ENCODE data around the gene GYPC.

GYPC gene

DNA sequence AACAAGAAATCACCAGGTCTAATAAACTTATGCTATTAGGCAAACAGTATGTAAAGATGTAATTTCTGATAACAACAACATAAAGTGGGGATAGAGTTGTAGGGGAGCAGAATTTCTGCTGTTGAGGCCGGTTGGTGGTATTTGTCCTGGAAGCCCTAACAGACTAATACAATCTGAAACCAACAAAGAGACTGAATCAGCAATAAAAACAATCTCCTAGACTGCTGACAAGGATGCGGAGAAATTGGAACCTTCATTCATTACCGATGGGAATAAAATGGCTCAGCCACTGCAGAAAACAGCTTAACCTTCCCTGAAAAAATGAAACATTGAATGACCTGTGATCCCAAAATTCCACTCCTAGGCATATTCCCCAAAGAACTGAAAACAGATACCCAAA, 88.7 kb downstream of the GYPC start:
- DNase-seq (ENCODE audit: insufficient read length, low spot score): no peak
- no peak for FAIRE-seq
- TF ChIP-seq POLR2AphosphoS5 (IDR thresholded peaks at IDR 0.05; ENCODE audit: low read depth, low read length) (no peak), POU2F2 (IDR thresholded peaks at IDR 0.05; ENCODE audit: low read depth, low read length) (no peak), POLR2A (IDR thresholded peaks at IDR 0.05; ENCODE audit: low read depth, low read length) (no peak), PAX5 (IDR thresholded peaks at IDR 0.05; ENCODE audit: insufficient read depth, low read length, severe bottlenecking) (no peak), SPI1 (IDR thresholded peaks at IDR 0.05; ENCODE audit: low read depth, low read length) (no peak), TAF1 (IDR thresholded peaks at IDR 0.05; ENCODE audit: low read depth, low read length) (no peak)

Data from GM12891 (cell line).